Measurements from ENCODE around the gene PCBP1.
"Not testable (repeated sequence)": the region's sequence is repeated elsewhere in the genome, so short reads cannot be mapped to it uniquely, and the experiment has no call there.

Gene PCBP1

DNA sequence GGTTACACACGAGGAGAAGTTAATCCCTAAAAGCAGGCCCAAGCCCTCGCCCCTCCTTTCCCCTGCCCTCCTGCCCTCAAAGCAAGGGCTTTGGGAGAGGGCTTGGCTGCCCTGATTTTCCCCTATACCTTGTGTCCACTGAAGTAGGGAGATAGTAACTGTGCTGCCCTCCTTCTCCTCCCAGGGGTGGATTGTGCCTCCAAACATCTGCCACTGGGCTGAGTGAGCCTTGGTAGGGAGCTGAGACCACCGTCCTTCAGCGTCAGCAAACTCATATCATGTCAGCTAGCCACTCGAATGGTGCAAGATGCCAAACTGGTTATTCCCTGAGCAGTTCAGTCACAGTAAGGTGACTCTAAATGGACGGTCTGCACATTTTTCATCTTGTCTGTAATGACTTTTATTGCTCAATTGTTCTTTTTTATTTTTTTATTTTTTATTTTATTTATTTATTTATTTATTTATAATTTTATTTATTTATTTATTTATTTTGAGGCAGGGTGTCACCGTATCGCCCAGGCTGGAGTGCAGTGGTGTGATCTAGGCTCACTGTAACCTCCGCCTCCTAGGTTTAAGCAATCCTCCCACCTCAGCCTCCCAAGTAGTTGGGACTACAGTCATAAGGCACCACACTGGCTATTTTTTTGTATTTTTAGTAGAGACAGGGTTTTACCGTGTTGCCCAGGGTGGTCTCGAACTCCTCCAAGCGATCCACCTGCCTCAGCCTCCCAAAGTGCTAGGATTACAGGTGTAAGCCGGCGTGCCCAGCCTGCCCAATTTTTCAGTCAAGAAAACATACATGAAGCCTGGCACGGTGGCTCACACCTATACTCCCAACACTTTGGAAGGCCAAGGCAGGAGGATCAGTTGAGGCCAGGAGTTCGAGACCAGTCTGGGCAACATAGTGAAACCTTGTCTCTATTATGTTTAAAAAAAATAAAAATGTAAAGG, 8.7 kb downstream of the PCBP1 start:
- no peak for DNase-seq

DNA sequence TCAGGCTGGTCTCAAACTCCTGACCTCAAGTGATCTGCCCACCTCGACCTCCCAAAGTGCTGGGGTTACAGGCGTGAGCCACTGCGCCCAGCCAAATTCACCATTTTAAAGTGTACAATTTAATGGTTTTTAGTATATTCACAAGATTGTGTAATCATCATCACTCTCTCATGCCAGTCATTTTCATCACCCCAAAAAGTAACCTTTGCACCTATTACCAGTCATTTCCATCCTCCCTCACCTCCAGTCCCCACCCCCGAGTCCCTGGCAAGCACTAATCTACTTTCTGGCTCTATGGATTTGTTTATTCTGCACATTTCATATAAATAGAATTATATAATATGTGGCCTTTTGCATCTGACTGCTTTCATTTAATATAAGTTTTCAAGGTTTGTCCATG, 10.8 kb downstream of the PCBP1 start:
- no peak for DNase-seq

DNA sequence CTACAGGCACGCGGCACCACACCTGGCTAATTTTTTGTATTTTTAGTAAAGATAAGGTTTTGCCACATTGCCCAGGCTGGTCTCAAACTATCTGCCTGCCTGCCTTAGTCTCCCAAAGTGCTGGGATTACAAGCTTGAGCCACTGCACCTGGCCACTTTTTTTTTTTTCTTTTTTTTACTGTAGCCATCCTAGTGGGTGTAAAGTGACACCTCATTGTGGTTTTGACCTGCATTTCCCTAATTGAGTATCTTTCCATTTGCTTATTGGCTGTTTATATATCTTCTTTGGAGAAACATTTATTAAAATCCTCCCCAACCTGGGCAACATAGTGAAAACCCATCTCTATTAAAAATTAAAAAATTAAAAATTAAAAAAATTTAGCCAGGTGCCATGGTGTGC, 12.0 kb downstream of the PCBP1 start:
- no peak for DNase-seq

- no peak for DNase-seq
Measured at GRCh38 chr2:70101174-70101573, 13.9 kb downstream of the PCBP1 start.

- DNase-seq = not testable (repeated sequence)
Measured at GRCh38 chr2:70101686-70102085, 14.4 kb downstream of the PCBP1 start.

DNA sequence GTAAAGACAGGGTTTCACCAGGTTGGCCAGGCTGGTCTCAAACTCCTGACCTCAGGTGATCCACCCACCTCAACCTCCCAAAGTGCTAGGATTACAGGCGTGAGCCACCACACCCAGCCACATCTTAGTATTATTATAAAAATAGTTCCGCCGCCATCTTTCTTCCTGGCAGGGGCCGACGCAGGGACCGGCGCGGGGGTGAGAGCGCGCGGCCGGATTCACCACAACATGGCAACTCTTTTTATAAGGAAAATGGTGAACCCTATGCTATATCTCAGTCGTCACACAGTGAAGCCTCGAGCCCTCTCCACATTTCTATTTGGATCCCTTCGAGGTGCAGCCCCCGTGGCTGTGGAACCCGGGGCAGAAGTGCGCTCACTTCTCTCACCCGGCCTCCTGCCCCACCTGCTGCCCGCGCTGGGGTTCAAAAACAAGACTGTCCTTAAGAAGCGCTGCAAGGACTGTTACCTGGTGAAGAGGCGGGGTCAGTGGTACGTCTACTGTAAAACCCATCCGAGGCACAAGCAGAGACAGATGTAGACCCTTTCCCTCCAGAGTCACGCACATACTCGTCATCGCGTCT, 15.1 kb downstream of the PCBP1 start:
- not testable (repeated sequence) for DNase-seq

GRCh38 chr2:70103531-70104061, 16.3 kb downstream of the PCBP1 start:
- DNase-seq = no peak

- DNase-seq = peak in 4 of 58 donors; percentile 15 to 36 (median 29)
Measured at GRCh38 chr2:70104231-70105111, 17.2 kb downstream of the PCBP1 start.

- not testable (repeated sequence) for DNase-seq
Measured at GRCh38 chr2:70106138-70106537, 18.9 kb downstream of the PCBP1 start.

- not testable (repeated sequence) for DNase-seq
Measured at GRCh38 chr2:70110397-70110796, 23.1 kb downstream of the PCBP1 start.

- DNase-seq = no peak
Measured at GRCh38 chr2:70111752-70112591, 24.7 kb downstream of the PCBP1 start.

- DNase-seq = no peak
Measured at GRCh38 chr2:70113359-70114070, 26.2 kb downstream of the PCBP1 start.

DNA sequence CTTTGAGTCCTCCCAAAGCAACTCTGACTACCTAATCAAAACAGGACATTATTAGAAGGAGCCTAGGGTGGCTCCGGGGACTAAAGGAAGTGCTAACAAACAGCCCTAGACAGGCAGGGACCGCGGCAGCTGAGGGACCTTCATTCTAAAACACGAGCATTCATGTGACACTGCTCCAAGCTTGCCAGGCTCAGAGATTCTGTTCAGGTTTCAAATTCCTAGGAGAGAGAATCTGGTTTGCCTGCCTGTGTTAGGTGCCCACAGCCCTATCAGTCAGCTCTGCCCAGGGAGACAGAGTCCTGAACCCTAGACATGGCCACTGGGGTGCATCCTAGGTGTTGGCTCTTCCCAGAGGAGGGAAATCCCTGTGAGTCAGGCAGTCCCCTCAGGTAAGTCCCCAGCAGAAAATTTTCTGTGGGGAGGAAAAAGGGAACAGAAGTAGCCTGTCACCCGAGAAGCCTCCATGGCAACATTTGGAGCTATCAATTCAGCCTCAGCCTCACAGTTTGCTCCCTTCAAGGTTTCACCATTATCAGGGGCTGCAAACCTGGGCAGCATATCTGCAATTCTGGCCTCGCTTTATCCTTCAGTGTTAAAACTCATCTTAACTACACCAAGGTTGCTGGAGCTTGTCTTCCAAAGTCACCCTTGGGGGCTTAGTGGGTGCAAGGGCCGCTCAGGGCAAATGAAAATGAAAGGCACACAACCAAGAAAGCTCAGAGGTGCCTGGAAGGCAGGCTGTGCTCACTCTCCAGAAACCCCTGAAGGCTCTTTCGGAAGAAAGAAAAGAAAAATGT, 28.6 kb downstream of the PCBP1 start:
- peak in 3 of 58 donors; percentile 26 to 40 (median 32) for DNase-seq

GRCh38 chr2:70116936-70117552, 29.8 kb downstream of the PCBP1 start:
- peak in 12 of 58 donors; percentile 18 to 52 (median 26) for DNase-seq

- DNase-seq = peak in 27 of 58 donors; percentile 19 to 85 (median 48)
Measured at GRCh38 chr2:70118798-70119454, 31.6 kb downstream of the PCBP1 start.

DNA sequence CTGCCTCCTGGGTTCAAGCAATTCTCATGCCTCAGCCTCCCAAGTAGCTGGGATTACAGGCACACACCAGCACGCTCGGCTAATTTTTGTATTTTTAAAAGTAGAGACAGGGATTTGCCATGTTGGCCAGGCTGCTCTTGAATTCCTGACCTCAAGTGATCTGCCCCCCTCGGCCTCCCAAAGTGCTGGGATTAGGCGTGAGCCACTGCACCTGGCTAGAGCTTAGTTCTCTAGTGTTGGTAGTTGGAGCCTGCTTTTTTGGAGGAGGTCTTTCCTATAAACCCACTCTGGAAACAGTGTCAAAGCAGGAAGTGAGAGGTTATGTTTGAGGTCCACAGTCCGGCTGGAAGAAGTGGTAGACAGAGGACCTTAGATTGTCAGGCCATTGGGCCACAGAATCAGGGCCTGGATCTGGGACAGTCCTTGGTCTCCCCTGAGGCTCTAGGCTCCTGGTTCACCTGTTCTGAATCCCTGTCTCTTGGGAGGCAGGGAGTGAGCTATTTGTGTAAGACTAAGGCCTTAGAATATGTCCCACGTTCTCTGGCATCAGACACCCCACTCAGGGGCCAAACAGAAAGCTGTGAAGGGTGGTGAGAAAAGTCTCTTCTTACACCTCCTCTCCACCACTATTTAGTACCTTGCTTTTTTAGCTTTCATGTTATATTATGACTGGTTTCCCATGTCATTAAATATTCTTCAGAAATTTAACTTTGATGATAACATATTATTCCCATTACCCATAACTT, 34.5 kb downstream of the PCBP1 start:
- no peak for DNase-seq

DNA sequence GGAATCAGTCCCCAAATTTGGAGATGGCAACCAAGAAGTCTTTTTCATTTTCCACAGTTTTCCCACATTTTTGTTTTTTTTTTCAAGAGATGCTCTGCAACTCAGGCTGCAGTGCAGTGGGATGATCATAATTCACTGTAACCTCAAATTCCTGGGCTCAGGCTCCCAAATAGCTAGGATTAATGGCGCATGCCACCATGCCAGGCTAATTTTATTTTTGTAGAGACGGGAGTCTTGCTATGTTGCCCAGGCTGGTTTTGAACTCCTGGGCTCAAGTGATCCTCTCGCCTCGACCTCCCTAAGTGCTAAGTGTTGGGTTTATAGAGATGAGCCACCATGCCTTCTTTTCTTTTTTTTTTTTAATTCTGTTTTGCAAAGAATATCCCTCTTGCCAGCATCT, 35.2 kb downstream of the PCBP1 start:
- no peak for DNase-seq
